Adipose tissue (tissue), 3 donors: ENCODE results near the gene PELO. TPM values are rescaled to one million over a fixed set of nuclear protein-coding genes. Genes with fewer than 3 reads are reported as not detected.

Experiments
- H3K27ac ChIP-seq: one replicate; pipeline ENCODE4 v1.5.1; 2013; ENCODE audit warnings: low read depth, low read length
- WGBS, 3 donors: extraction: QIAGEN DNeasy Blood & Tissue Kit; methylation state at CpG; one replicate each; pipeline ENCODE4 v1.1.7; 2013; 5-methylcytosine and 5-hydroxymethylcytosine counted together
- polyA plus RNA-seq, 3 donors: library from polyadenylated mRNA; stranded (reverse); fragments of 200-250 nt; gene quantifications; one replicate each; pipeline ENCODE4 v1.2.3, GENCODE V29; 2013
- donor health status: healthy with polysubstance abuse.
- donor health status: Bipolar disorder and iron deficiency.
- donor health status: healthy.

Gene PELO
- polyA plus RNA-seq, 3 donors, result 4.8 to 34.6 (median 5.2) TPM

DNA sequence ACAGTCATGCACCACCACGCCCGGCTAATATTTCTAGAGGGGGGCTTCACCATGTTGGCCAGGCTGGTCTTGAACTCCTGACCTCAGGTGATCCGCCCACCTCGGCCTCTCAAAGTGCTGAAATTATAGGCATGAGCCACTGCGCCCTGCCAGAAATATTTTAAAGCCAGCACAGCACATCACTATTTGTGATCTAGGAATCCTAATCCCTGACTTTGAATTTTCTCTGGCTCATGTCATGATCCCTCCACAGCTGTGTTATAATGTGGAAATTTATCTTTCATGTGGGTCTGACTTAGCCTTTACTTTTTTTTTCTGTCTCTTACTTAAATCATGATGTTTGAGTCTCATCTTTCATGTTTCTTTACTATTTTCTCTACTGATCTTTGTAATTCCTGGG, 18.7 kb upstream of the PELO start:
- 87 to 91% (median 89%) methylated on average over 5 of the region's 5 CpGs for WGBS, 3 donors
- H3K27ac ChIP-seq, result no peak overlapping the region

DNA sequence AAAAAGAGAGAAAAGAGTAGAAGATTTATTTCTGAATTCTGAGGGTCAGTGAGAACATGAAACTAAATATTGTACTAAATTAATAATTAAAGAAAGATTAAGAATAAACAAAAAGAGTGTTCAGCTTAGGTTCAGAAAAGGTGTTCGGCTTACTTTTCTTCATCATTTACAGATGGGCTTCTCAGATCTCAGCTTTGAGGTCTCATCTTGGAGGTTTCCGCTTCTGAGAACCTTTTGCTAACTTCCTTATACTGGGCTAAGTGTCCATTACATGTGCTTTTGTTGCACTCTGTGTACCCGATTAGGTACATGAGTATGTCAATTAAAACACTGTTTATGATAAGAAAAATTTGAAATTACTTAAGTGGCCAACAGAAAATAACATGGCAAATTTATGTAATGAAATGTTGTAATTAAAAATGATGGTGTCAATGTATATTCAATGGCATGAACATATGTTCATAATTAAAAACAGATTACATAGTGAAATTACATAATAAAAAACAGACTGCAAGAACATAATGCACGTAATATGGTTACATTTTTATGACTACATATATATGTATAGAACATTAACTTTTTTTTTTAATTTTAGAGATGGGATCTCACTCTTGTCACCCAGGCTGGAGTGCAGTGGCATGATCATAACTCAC, 17.3 kb upstream of the PELO start:
- no peak overlapping the region for H3K27ac ChIP-seq
- 93 to 100% (median 95%) methylated on average over 4 of the region's 4 CpGs for WGBS, 3 donors

DNA sequence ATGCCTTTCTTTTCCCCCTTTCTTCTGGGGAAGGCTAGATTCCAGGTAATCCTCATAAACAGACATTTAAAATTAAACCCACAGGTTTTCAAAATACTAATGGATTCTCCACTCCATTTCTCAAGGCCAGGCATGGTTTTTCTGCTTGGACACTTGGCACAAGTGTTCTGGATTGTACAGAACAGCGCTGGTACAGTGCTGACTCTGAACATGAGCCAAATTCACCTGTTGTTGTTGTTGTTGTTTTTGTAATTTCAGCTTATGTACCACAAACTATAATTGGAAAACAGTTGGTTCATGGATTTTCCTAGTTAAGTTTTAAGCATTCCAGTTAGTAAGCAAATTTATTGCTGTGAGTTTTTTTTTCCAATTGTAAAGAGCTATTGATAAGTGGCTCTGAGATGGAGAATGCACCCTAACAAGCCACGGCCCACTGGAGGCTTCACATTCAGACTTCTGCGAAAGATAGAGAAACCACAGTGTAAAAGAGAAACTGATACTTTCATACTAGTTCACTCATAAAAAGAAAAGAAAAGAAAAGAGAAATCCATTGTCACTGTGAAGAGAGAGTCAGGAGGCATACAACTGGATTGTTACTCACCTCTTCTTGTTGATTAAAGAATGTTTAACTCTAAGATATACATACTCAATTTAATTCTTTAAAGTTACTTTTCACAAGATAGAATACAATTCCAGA, 16.2 kb upstream of the PELO start:
- WGBS, 3 donors, result 73 to 90% (median 83%) methylated on average over 3 of the region's 3 CpGs
- H3K27ac ChIP-seq, result no peak overlapping the region

DNA sequence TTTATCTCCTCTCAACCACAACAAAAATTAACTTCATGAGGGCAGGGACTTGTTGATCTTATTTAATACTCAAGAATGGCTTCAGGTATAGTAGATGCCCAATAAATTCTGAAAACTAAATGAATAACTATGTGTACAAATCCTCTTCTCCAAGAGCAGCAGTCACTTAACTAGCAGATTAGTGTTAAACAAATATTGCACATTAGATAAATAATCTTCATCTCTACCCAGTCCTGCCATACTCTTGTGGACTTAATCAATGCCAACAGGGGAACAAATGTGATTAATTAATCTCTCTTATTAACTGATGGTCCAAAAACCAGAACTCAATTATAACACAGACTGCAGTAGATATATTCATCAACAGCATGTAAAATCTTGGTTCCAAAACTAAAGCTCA, 15.0 kb upstream of the PELO start:
- no peak overlapping the region for H3K27ac ChIP-seq

DNA sequence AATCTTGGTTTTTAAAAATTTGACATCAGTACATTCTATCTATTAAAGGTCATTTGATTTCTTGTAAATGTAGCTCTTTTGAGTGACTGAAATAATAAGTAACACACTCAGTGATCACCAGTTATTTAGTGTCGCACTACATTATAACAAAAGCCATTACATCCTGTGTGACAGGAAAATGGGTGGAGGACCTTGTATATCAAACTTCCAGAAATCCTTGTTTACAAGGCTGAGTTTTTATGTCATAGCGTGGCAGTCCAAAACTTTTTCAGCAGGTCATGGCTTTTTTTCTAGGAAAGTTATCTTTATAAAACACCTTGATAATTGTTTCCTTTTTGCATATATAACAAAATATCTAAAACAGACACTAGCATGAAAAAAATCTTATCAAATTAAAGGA, 14.4 kb upstream of the PELO start:
- WGBS, 3 donors, result 66 to 86% (median 71%) methylated on average over 2 of the region's 2 CpGs
- no peak overlapping the region for H3K27ac ChIP-seq

DNA sequence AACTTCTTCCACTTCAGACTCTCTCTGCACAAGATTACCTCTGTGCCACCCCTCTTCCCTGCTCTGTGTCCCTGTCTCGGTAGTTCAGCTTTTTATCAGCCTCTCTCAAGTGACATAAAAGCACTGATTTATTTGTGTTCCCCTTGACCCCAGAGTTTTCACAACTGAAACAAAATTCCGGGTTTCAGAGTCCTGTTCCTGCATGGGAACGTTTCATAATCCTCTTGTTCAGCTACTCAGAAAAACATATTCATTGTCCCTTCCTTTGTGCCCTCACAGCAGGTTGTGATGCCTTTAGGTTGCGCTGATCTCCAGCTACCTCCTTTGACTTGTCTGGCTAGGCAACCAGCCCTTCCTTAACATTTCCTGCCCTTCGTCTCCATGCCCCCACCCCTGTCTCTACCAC, 13.7 kb upstream of the PELO start:
- no peak overlapping the region for H3K27ac ChIP-seq
- 37 to 42% (median 38%) methylated on average over 5 of the region's 5 CpGs for WGBS, 3 donors

DNA sequence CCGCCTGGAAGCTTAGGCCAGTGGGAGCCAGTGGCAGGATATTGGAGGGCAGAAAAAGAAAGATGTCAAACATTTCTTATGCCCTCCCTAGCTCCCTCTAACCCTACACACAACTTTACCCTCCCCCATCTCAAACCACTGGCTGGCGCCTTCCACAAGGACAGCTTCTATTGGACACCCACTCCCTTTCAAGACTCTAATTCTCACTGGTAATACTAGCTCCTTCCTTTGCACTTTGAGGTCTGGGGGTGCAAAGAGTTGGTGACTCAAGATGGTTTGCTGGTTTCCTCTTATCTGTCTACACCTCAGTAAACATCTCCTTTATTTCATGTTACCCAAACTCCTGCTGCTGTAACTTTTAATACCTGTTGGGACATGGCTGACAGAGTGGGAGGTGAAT, 11.6 kb upstream of the PELO start:
- H3K27ac ChIP-seq, result no peak overlapping the region
- 91 to 93% (median 92%) methylated on average over 2 of the region's 2 CpGs for WGBS, 3 donors

DNA sequence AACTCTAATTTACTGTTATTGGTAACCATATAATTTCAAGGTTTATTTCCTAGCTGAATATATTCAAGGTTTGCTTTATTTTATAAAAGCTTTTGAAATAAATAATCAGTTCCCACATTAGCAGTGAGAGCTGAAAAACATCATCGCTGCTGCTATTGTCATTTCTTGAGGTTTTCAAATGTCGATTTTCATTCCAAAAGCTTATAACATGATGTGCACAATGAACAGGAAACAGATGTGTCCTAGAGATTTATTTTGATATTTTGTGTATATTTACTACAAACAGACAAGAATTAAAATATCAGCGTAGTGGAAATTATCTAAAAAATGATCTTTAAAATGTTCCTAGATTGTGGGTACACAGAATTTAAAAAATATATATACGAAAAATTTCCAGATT, 10.5 kb upstream of the PELO start:
- WGBS, 3 donors, result 60 to 75% (median 62%) methylated on average over 4 of the region's 4 CpGs
- no peak overlapping the region for H3K27ac ChIP-seq

DNA sequence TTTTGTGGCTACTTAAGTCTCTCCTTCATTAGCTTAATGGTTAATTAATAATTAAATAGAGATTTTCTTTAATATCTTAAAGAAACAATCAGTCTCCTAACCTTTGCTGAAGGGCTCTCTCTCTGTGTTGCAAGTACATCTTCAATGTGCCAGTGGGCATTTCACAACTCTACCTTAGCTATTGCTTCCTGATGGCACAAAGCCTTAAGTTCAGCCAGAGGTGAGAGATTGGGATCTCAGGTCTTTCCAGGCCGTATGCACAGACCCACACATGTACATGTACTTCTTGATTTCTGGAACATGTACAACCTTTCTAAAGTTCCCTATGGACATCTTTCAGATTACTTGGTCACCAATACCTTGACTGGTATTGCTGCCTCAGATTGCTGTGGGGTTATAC, 8.9 kb upstream of the PELO start:
- H3K27ac ChIP-seq, result no peak overlapping the region
- 66 to 72% (median 70%) methylated on average over 1 of the region's 1 CpG for WGBS, 3 donors

DNA sequence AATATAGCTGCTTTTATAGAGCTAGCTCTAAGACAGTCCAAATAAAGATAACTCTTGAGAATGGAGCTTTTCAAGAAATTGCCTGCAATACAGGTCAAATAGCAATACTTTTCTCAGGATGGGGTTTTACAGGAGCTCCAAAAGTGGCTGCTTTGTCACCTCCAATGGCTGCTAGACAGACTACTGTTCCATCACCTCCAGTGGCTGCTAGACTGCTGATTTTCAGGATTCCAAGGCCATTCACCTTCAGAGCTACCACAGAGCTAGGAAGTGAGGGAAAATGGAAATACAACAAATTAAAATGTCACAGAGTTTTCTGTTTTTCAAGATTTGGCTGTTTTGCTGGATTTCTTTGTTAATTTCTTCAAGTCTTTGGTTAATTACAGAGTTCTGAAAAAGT, 8.5 kb upstream of the PELO start:
- no peak overlapping the region for H3K27ac ChIP-seq

DNA sequence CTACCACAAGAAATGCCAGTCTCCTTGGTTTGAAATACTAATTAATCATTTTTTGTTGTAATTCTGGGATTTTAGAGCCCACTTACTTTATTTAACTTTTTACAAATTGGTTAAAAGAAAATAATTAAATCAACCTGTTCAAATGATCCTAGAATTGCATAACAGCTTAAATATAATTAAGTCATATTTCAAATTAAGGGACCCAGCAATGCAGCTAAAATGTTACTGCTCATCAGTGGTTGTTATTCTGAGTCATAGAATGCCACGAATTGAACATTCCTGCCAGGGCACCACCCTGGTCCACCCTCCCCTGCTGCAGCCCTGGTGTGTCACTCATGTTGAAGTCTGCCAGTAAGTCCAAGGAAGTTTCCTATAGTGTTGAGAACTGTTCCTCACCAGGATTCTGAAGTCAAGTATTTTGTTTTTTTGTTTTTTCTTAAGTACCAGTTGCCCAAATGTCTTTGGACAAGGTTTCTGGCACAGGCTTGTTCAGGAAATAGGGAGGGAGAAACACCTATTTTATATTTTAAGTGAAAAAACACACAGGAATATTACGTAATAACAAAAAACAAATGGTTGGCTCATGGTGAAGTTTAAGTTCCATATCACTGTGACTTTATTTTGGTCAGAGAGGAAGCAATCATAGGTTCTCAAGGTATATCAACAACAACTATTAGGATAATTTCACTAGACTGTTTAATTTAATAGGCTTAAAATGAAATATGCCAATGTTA, 4.3 kb upstream of the PELO start:
- WGBS, 3 donors, result 61 to 78% (median 63%) methylated on average over 2 of the region's 2 CpGs
- no peak overlapping the region for H3K27ac ChIP-seq

DNA sequence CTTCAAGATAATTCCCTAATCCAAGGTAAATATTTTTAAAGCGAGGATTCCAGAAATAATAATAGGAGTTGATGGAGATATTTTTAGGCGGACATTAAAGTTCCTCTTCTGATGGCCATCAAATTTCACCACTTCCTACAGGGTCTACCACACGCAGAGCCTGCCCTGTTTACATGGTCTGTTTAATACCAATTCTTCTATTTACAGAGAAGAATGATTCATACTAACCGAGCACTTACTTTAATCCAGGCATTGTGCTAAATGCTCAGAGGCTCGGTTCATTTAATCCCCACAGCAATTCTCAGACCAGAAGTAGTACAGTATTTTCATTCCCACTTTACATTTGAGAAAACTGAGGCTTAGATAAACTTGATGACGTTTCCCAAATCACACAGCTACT, 3.0 kb upstream of the PELO start:
- no peak overlapping the region for H3K27ac ChIP-seq
- 53 to 69% (median 61%) methylated on average over 6 of the region's 6 CpGs for WGBS, 3 donors

DNA sequence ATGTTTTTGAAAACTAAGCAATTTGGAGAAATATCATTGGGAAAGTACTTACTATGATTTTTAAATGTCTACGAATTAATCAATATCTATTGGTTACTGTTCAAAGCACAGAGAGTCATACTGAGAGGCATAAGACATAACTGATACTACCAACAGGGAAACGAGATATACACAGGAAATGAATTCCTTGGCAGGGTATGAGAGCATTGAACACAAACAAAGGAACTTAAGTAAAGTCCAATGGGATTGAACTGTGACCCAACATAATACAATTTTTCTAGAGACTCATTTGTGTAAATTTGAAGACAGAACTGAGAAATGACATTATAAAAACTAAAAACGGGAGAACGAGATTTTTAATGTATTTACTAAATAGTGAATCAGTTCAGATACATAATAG, 1.3 kb upstream of the PELO start:
- no peak overlapping the region for H3K27ac ChIP-seq
- WGBS, 3 donors, result 24 to 46% (median 42%) methylated on average over 4 of the region's 4 CpGs

DNA sequence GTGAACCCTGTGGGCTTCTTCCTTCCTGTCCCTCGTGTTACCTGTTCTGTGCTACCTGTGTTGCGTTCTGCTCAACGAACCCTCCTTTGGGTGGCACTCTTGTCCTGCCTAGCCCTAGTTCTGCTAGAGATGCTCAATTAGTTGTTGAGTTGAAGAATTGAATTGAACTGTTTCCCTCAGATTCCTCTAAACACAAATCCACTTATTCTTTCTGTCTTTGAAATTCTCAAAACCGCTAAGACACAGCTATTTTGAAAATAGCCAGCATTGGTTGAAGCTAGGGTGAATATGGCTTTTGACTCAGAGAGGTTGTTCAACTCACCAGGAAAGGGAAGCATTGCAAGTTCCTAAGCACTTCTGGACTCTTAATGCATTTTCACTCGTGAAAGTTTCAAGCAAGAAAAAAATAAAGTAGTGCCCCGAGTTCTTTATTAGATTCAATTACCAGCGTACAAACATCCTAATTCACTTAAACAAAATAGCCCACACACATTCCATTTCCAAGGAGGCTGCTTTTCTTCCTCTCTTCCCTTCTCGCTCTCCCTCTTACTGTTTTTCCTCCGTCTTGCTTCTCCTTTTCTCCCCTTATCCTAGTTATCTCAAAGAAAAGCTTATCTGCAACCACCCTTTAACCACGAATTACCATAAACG, 642 bp upstream of the PELO start:
- 4 to 5% (median 4%) methylated on average over 11 of the region's 11 CpGs for WGBS, 3 donors
- no peak overlapping the region for H3K27ac ChIP-seq

DNA sequence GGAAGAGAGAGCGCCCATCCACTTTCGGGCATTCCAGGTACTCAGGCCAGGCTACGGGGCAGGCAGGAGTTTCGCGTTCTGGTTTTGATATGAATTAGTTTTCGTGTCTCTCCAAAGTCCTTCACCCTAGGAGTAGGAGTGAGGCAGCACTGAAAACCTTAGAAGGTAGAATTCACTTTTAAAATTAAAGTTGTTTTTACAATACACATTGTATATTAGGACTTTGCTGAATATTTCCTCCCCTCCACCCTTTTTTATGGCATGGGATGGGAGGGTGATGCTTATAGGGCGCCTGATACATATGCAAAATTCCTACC, 747 bp downstream of the PELO start:
- WGBS, 3 donors, result 7 to 12% (median 11%) methylated on average over 7 of the region's 7 CpGs
- H3K27ac ChIP-seq, result peak overlapping the region; percentile 29

DNA sequence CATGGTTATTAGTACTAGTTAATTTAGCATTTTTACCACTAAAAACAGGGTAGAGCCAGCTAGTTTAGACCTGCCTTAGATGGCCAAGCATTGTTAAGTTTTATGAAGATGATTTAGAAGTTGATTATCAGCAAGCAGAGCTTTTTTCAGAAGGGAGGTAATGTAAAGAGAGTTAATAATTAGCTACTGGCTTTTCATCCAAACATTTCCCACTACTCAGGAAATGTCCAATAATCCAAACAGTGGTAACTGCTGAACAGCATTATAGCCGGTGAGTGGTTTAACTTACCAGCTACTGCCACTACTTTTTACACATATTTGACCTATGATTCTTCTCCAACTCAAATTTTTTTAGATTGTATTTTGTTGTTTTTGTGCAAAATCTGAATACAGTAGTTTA, 1.7 kb downstream of the PELO start:
- WGBS, 3 donors, result 50 to 82% (median 70%) methylated on average over 1 of the region's 1 CpG
- no peak overlapping the region for H3K27ac ChIP-seq

DNA sequence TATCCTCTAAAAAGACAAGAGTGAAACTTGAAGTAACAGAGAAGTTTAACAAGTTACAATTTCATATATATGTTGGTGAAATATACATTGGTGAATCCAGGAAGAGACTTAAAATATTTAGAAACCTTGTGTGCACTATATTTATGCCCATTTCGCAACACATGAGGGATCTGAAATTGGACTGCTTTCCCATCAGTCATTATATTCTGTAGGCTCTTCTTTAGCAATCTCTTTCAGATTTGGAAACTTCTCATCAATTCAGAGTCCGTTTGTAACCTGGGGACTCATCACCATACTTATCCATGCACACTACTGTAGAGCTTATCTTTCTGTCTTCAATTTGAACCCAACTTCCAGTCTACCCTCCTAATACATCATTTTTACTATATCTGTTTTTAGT, 2.1 kb downstream of the PELO start:
- H3K27ac ChIP-seq, result no peak overlapping the region
- 52 to 78% (median 59%) methylated on average over 2 of the region's 2 CpGs for WGBS, 3 donors

DNA sequence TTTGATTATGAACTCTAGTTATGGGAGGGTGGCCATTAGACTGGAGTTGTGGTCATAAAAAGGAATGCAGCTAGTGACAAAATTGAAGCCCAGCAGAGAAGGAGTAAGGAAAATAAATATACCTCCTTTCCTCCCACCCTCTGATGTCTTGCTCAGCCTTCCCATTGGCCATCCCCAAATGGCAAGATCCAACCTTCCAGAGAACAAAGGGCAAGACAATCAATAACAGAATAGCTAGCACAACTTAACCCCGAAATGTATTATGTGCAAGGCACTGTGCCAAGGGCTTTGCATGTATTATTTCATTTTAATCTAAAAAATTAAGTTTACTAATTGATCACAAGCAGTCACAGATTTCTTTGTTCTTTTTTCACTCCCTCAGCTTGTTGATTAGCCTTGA, 3.6 kb downstream of the PELO start:
- no peak overlapping the region for H3K27ac ChIP-seq
- 78 to 88% (median 86%) methylated on average over 1 of the region's 1 CpG for WGBS, 3 donors

DNA sequence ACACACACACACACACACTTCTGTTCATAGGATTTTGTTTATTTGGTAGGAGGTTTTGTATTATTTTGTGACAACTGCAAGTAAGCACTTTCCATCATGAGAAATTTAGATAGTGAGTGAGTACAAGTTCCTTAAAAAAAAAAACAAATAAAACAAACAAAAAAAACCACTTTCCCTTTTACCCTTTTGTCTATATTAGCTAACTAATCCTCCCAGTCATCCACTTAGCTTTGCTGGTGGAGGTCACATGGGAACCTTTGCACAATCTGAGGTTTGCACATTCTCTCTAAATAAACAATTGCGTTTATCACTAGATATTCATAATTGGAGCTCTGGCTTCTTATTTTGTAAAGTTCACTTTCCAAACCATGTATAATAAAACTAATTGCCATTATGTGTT, 6.8 kb downstream of the PELO start:
- H3K27ac ChIP-seq, result no peak overlapping the region
- WGBS, 3 donors, result 32 to 64% (median 33%) methylated on average over 1 of the region's 1 CpG

DNA sequence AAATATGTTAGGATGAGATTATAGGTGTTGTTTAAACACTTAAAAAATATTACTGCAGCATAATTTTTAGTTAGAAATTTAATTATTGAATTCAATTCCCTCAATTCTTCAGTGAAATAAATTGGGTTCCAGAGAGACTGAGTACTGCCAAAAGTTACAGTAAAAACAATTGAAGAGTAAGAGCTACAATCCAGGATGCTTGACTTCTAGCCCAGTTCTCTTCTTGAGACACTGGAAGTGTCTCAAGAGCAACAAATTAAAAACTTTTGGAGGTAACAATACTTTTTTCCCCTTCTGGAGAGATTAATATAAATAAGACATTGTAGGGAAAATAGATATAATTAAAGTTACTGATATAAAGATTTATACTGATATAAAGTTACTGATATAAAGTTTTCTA, 8.3 kb downstream of the PELO start:
- no peak overlapping the region for H3K27ac ChIP-seq
